Neural cell (in vitro differentiated cells): ENCODE measurements around the gene GPR42.

Experiments used
- EP300 ChIP-seq: fragments of 450-650 bp; conservative IDR thresholded peaks from 2 replicates; pipeline ENCODE4 v1.6.1; 2014; ENCODE audit warnings: antibody characterized with exemption, mild to moderate bottlenecking, moderate library complexity; ENCODE audit not compliant: poor library complexity, severe bottlenecking
- EZH2 ChIP-seq: fragments of 200-600, 300-800 bp; shearing (Covaris generic), sonication (generic); IDR thresholded peaks from 2 replicates; pipeline ENCODE4 v1.6.1; 2014; ENCODE audit warnings: antibody characterized with exemption, low read length, borderline replicate concordance, mild to moderate bottlenecking; ENCODE audit not compliant: insufficient read depth, poor library complexity, severe bottlenecking
- MXI1 ChIP-seq: fragments of 450-650 bp; conservative IDR thresholded peaks from 2 replicates; pipeline ENCODE4 v1.6.1; 2014; ENCODE audit warnings: antibody characterized with exemption, mild to moderate bottlenecking; ENCODE audit not compliant: poor library complexity, severe bottlenecking
- POLR2AphosphoS5 ChIP-seq: IDR thresholded peaks from 2 replicates; pipeline ENCODE4 v1.6.1; 2012
- RAD21 ChIP-seq: fragments of 450-650 bp; conservative IDR thresholded peaks from 2 replicates; pipeline ENCODE4 v1.6.1; 2014; ENCODE audit warnings: antibody characterized with exemption, mild to moderate bottlenecking, moderate library complexity
- SMC3 ChIP-seq: fragments of 450-650 bp; conservative IDR thresholded peaks from 2 replicates; pipeline ENCODE4 v1.6.1; 2014; ENCODE audit warnings: antibody characterized with exemption, mild to moderate bottlenecking, moderate library complexity; ENCODE audit not compliant: poor library complexity
- TAF1 ChIP-seq: IDR thresholded peaks from 2 replicates; pipeline ENCODE4 v1.6.1; 2012; ENCODE audit warnings: low read depth
- TF ChIP-seq, protein P1 (sequence below): fragments of 450-650 bp; IDR thresholded peaks from 2 replicates; pipeline ENCODE4 v1.5.1; 2014; ENCODE audit warnings: antibody characterized with exemption, mild to moderate bottlenecking, moderate library complexity; ENCODE audit not compliant: poor library complexity, severe bottlenecking
- TF ChIP-seq, protein P2 (sequence below): IDR thresholded peaks from 2 replicates; pipeline ENCODE4 v1.6.1; 2012; ENCODE audit warnings: borderline replicate concordance

- TF ChIP-seq, protein P1, sequence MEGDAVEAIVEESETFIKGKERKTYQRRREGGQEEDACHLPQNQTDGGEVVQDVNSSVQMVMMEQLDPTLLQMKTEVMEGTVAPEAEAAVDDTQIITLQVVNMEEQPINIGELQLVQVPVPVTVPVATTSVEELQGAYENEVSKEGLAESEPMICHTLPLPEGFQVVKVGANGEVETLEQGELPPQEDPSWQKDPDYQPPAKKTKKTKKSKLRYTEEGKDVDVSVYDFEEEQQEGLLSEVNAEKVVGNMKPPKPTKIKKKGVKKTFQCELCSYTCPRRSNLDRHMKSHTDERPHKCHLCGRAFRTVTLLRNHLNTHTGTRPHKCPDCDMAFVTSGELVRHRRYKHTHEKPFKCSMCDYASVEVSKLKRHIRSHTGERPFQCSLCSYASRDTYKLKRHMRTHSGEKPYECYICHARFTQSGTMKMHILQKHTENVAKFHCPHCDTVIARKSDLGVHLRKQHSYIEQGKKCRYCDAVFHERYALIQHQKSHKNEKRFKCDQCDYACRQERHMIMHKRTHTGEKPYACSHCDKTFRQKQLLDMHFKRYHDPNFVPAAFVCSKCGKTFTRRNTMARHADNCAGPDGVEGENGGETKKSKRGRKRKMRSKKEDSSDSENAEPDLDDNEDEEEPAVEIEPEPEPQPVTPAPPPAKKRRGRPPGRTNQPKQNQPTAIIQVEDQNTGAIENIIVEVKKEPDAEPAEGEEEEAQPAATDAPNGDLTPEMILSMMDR, result no peak
- TF ChIP-seq RAD21, result no peak
- no peak for TF ChIP-seq POLR2AphosphoS5
- no peak for TF ChIP-seq EZH2
- TF ChIP-seq TAF1, result no peak
- TF ChIP-seq MXI1, result no peak
- TF ChIP-seq EP300, result no peak
- TF ChIP-seq SMC3, result no peak
- TF ChIP-seq, protein P2, sequence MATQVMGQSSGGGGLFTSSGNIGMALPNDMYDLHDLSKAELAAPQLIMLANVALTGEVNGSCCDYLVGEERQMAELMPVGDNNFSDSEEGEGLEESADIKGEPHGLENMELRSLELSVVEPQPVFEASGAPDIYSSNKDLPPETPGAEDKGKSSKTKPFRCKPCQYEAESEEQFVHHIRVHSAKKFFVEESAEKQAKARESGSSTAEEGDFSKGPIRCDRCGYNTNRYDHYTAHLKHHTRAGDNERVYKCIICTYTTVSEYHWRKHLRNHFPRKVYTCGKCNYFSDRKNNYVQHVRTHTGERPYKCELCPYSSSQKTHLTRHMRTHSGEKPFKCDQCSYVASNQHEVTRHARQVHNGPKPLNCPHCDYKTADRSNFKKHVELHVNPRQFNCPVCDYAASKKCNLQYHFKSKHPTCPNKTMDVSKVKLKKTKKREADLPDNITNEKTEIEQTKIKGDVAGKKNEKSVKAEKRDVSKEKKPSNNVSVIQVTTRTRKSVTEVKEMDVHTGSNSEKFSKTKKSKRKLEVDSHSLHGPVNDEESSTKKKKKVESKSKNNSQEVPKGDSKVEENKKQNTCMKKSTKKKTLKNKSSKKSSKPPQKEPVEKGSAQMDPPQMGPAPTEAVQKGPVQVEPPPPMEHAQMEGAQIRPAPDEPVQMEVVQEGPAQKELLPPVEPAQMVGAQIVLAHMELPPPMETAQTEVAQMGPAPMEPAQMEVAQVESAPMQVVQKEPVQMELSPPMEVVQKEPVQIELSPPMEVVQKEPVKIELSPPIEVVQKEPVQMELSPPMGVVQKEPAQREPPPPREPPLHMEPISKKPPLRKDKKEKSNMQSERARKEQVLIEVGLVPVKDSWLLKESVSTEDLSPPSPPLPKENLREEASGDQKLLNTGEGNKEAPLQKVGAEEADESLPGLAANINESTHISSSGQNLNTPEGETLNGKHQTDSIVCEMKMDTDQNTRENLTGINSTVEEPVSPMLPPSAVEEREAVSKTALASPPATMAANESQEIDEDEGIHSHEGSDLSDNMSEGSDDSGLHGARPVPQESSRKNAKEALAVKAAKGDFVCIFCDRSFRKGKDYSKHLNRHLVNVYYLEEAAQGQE, result no peak
Observed at GRCh38 chr19:35362261-35363000, 8.4 kb upstream of the GPR42 start.
